ENCODE measurements around the gene CALD1.

GRCh38 chr7:134949171-134949570, 169.7 kb downstream of the CALD1 start:
- TF ChIP-seq CTCF (IDR thresholded peaks at IDR 0.05; ENCODE audit: insufficient read depth, low read length) (no peak), POLR2AphosphoS5 (IDR thresholded peaks at IDR 0.05; ENCODE audit: low read depth) (no peak), REST (IDR thresholded peaks at IDR 0.05; ENCODE audit: insufficient replicate concordance, low read depth) (no peak), GABPA (IDR thresholded peaks at IDR 0.05; ENCODE audit: low read depth) (no peak), SPI1 (IDR thresholded peaks at IDR 0.05; ENCODE audit: borderline replicate concordance, low read depth) (no peak)

All from HL-60 (cell line).